Measurements from ENCODE around the gene PLEKHF1. TPM values are rescaled to one million over a fixed set of nuclear protein-coding genes. Genes with fewer than 3 reads are reported as not detected.
"Not testable (repeated sequence)": the region's sequence is repeated elsewhere in the genome, so short reads cannot be mapped to it uniquely, and the experiment has no call there.

The PLEKHF1 gene
- total RNA-seq, 2 experiments from 2014 or later, result 49.4 to 52.1 TPM

DNA sequence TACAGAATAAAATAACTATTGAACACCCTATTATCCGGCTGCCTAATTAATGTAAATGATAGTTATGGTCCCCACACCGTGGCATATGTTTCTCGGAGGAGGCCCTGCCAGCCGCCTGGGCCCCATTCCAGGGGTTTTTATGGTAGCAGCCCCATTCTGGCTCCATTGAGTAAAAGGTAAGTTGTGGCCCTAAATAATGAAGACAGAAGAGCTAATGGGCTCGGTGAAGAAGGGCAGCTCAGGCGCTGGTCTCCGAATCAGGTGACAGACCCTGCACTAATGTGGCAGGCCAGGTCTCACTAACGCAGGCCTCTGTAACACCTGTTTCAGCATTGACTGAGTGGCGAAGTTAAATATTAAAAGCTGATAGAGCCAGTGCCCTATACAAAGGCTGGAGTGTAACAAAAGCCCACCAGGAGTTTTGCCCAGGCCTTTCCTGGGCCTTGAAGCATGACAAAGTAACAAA lies 40.0 kb upstream of the PLEKHF1 start:
- H3K4me1 Mint-ChIP-seq, result peaks cover 52% of the 10 kb centered on the region
- H3K4me3 Mint-ChIP-seq, result no peak overlapping the region
- peak overlapping the region; percentile 97 for H3K27ac Mint-ChIP-seq
- no peak for DNase-seq
- H3K36me3 Mint-ChIP-seq (ENCODE audit: low read depth), result no peaks in the 10 kb centered on the region
- ChIA-PET POLR2A (interaction anchor here (0.7 kb wide), 1 partner anchor 15 kb away, joined by 3 read pairs; no protein-coding TSS in a partner anchor), CTCF (interaction anchor here (0.7 to 2.8 kb wide), 9 partner anchors 10 to 89 kb away, joined by 3 to 14 read pairs (median 4); partner anchors contain the start of gene PLEKHF1)
- H3K27me3 Mint-ChIP-seq, result no peaks in the 10 kb centered on the region
- no peaks in the 10 kb centered on the region for H3K9me3 Mint-ChIP-seq

GRCh38 chr19:29626386-29626785 lies 38.9 kb upstream of the PLEKHF1 start:
- POLR2A ChIA-PET, result no interaction called here
- no peaks in the 10 kb centered on the region for H3K36me3 Mint-ChIP-seq (ENCODE audit: low read depth)
- H3K27me3 Mint-ChIP-seq, result no peaks in the 10 kb centered on the region
- peaks cover 41% of the 10 kb centered on the region for H3K4me1 Mint-ChIP-seq
- CTCF ChIA-PET, result interaction anchor here (0.9 to 1.4 kb wide), 4 partner anchors 22 to 87 kb away, joined by 3 to 4 read pairs (median 3); no protein-coding TSS in a partner anchor
- no peak for DNase-seq
- H3K9me3 Mint-ChIP-seq, result no peaks in the 10 kb centered on the region
- H3K27ac Mint-ChIP-seq, result no peak overlapping the region
- no peak overlapping the region for H3K4me3 Mint-ChIP-seq

GRCh38 chr19:29626832-29627231 lies 38.4 kb upstream of the PLEKHF1 start:
- H3K27ac Mint-ChIP-seq; H3K27me3 Mint-ChIP-seq; POLR2A ChIA-PET; H3K4me3 Mint-ChIP-seq; H3K36me3 Mint-ChIP-seq (ENCODE audit: low read depth); DNase-seq; H3K9me3 Mint-ChIP-seq: not testable (repeated sequence)
- H3K4me1 Mint-ChIP-seq, result peaks cover 36% of the 10 kb centered on the region
- CTCF ChIA-PET, result interaction anchor here (0.8 to 1.5 kb wide), 3 partner anchors 10 to 86 kb away, joined by 3 to 5 read pairs (median 3); no protein-coding TSS in a partner anchor

DNA sequence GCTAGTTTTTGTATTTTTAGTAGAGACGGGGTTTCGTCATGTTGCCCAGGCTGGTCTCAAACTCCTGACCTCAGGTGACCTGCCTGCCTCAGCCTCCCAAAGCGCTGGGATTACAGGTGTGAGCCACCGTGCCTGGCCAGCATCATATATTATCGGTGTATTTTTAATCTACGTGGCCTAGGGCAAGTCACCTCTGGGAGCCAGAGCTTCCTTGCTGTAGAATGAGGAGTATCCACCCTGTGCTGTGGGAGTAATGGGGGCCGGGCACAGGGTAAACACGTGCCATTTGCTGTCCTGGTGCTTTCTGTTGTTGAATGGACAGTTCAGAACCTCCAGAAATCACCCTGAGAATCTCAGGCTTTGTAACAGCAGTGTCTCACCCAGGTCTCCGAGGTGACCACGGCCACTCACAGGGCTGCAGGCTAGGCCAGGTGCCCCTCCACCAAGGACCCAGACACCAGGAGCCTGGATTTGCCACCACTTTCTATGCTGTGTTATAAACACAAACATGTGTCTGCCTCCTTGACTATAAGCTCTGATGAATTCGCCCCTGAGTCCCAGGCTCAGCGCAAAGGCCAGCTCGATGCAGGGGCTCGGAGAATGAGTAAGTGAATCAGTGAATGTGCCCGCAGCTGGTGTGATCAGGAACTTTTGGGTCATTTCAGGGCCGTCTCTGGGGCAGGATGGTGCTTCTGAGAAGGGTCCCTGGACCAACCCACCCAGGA lies 36.4 kb upstream of the PLEKHF1 start:
- H3K27ac Mint-ChIP-seq, result no peak overlapping the region
- H3K4me3 Mint-ChIP-seq, result no peak overlapping the region
- no peaks in the 10 kb centered on the region for H3K27me3 Mint-ChIP-seq
- ChIA-PET CTCF (interaction anchor here (0.6 to 1.3 kb wide), 3 partner anchors 18 to 131 kb away, joined by 3 to 4 read pairs (median 4); no protein-coding TSS in a partner anchor), POLR2A (no interaction called here)
- no peaks in the 10 kb centered on the region for H3K9me3 Mint-ChIP-seq
- peaks cover 16% of the 10 kb centered on the region for H3K4me1 Mint-ChIP-seq
- no peaks in the 10 kb centered on the region for H3K36me3 Mint-ChIP-seq (ENCODE audit: low read depth)
- DNase-seq, result no peak

GRCh38 chr19:29629836-29630534 lies 35.3 kb upstream of the PLEKHF1 start:
- no peak for DNase-seq
- CTCF ChIA-PET, result interaction anchor here (1.1 kb wide), 1 partner anchor 41 kb away, joined by 3 read pairs; no protein-coding TSS in a partner anchor

GRCh38 chr19:29630655-29631054 lies 34.6 kb upstream of the PLEKHF1 start:
- Mint-ChIP-seq H3K27me3 (no peaks in the 10 kb centered on the region), H3K4me1 (peaks cover 4% of the 10 kb centered on the region), H3K9me3 (no peaks in the 10 kb centered on the region), H3K36me3 (ENCODE audit: low read depth) (no peaks in the 10 kb centered on the region), H3K27ac (no peak overlapping the region), H3K4me3 (no peak overlapping the region)
- DNase-seq, result no peak
- POLR2A ChIA-PET, result no interaction called here
- CTCF ChIA-PET, result interaction anchor here (1.1 kb wide), 1 partner anchor 86 kb away, joined by 3 read pairs; no protein-coding TSS in a partner anchor

More at GRCh38 chr19:29629836-29630534, 35.3 kb upstream of the PLEKHF1 start:
- Mint-ChIP-seq H3K27ac (no peak overlapping the region), H3K9me3 (no peaks in the 10 kb centered on the region), H3K4me3 (no peak overlapping the region), H3K27me3 (no peaks in the 10 kb centered on the region), H3K4me1 (peaks cover 8% of the 10 kb centered on the region), H3K36me3 (ENCODE audit: low read depth) (no peaks in the 10 kb centered on the region)
- POLR2A ChIA-PET, result no interaction called here

DNA sequence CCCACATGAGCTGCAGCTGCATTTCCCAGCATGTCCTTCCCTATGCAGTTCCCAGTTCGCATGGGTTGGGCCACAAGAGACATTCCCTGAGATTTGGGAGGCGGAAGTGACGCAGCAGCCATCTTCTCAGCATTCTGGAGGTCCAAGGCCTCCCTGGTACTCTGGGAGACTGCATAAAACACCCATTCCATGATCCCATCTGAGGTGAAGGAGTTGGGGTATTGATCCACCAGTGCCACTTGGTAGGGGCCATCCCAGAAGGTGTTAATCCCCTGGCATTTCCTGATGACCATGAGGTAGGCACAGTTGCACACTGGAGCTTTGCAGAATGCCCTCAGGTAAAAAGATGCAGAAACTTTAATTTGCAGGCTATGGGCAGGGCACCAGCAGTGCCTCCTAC lies 33.8 kb upstream of the PLEKHF1 start:
- Mint-ChIP-seq H3K36me3 (ENCODE audit: low read depth) (no peaks in the 10 kb centered on the region), H3K27ac (no peak overlapping the region), H3K27me3 (no peaks in the 10 kb centered on the region), H3K4me1 (peaks cover 1% of the 10 kb centered on the region), H3K9me3 (no peaks in the 10 kb centered on the region), H3K4me3 (no peak overlapping the region)
- no peak for DNase-seq
- CTCF ChIA-PET, result interaction anchor here (0.7 to 1.1 kb wide), 2 partner anchors 44 to 85 kb away, joined by 3 read pairs; no protein-coding TSS in a partner anchor
- POLR2A ChIA-PET, result no interaction called here

- H3K36me3 Mint-ChIP-seq (ENCODE audit: low read depth), result no peaks in the 10 kb centered on the region
- H3K27me3 Mint-ChIP-seq, result no peaks in the 10 kb centered on the region
Observed at GRCh38 chr19:29634002-29634401, 31.3 kb upstream of the PLEKHF1 start.

DNA sequence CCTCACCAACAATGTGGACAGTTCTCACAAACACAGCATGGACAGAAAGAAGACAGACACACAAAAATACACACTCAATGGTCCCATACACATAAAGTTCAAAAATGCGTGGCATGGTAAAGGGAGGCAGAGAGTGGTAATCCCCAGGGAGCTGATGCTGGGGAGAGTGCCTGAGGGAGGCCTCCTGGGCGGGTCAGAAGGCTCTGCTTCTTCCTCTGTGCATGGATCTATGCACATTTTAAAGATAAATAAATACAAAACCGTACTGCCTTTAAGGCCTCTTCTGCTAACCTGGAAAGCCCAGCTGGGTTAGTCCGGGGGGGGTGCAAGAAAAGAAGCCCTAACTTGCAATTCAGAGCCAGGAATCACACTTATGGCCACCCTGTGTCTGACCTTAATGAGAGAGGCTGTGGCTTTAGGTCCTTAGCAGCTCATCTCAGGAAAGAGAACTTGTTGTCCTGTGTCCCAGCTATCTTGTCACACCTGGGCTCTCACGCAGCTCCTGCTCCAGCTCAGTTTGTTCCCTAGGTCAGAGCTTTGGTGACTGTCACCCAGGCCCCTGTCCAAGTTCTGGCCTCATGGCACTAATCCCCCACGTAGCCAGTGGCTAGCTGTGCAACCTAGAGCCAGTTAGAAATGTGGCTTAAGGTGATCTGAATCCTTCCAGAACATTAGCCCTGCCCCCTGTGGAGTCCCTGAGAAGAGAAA lies 30.7 kb upstream of the PLEKHF1 start:
- H3K4me1 Mint-ChIP-seq, result no peaks in the 10 kb centered on the region
- H3K27me3 Mint-ChIP-seq, result no peaks in the 10 kb centered on the region
- H3K36me3 Mint-ChIP-seq (ENCODE audit: low read depth), result no peaks in the 10 kb centered on the region
- H3K4me3 Mint-ChIP-seq, result no peak overlapping the region
- DNase-seq, result no peak
- no peak overlapping the region for H3K27ac Mint-ChIP-seq
- POLR2A ChIA-PET, result no interaction called here
- H3K9me3 Mint-ChIP-seq, result no peaks in the 10 kb centered on the region
- CTCF ChIA-PET, result interaction anchor here (1.3 to 1.9 kb wide), 3 partner anchors 11 to 47 kb away, joined by 3 to 6 read pairs (median 4); partner anchors contain the start of gene PLEKHF1

More at GRCh38 chr19:29634002-29634401, 31.3 kb upstream of the PLEKHF1 start:
- Mint-ChIP-seq H3K4me3 (no peak overlapping the region), H3K9me3 (no peaks in the 10 kb centered on the region), H3K4me1 (no peaks in the 10 kb centered on the region), H3K27ac (no peak overlapping the region)
- no peak for DNase-seq
- ChIA-PET CTCF (interaction anchor here (1.9 kb wide), 1 partner anchor 10 kb away, joined by 6 read pairs; no protein-coding TSS in a partner anchor), POLR2A (no interaction called here)

GRCh38 chr19:29635963-29636362 lies 29.3 kb upstream of the PLEKHF1 start:
- DNase-seq, result no peak
- Mint-ChIP-seq H3K9me3 (no peaks in the 10 kb centered on the region), H3K27ac (no peak overlapping the region), H3K27me3 (no peaks in the 10 kb centered on the region), H3K4me3 (no peak overlapping the region), H3K36me3 (ENCODE audit: low read depth) (no peaks in the 10 kb centered on the region), H3K4me1 (no peaks in the 10 kb centered on the region)
- CTCF ChIA-PET, result interaction anchor here (1.0 to 1.6 kb wide), 2 partner anchors 20 to 46 kb away, joined by 3 to 4 read pairs; no protein-coding TSS in a partner anchor
- POLR2A ChIA-PET, result no interaction called here

DNA sequence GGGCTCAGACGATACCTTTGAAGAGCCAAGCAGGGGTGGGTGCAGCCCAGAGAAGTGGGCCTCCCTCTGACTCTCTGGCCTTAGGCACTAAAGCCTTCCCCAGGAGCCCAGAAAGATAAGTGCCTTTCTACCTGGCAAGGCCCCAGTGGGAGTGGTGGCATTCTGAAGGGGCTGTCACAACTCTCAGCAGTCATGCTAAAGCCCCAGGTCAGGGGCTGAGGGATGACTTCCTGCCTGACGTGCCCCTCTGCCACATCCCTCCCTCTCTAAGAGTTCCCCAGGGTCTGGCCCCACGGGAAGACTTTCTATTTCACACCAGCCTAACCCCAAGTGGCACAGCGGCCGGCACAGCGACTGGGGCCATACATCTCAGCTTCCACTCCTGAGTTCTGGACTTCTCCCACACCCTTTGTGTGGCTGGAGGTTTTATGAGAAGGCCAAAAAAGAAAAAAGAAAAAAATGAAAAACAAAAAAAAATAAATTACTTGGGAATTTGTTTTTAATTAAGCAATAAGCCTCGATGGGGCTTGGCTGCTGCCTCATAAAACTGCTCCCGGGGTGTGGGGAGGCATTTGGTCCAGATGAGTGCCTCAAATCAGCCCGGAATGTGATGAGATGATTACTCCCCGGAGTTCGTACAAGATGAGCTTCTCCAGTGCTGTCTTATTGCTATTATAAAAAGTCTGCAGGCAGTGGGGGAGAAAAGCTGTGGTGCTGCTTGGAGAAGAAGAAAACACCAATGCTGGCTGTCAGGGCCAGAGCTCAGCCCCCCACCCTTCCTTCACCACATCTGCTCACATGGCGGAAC lies 28.5 kb upstream of the PLEKHF1 start:
- Mint-ChIP-seq H3K4me1 (no peaks in the 10 kb centered on the region), H3K27me3 (peaks cover 4% of the 10 kb centered on the region), H3K9me3 (no peaks in the 10 kb centered on the region), H3K4me3 (no peak overlapping the region), H3K27ac (no peak overlapping the region), H3K36me3 (ENCODE audit: low read depth) (no peaks in the 10 kb centered on the region)
- ChIA-PET CTCF (interaction anchor here (1.0 kb wide), 1 partner anchor 21 kb away, joined by 3 read pairs; no protein-coding TSS in a partner anchor), POLR2A (no interaction called here)
- no peak for DNase-seq

DNA sequence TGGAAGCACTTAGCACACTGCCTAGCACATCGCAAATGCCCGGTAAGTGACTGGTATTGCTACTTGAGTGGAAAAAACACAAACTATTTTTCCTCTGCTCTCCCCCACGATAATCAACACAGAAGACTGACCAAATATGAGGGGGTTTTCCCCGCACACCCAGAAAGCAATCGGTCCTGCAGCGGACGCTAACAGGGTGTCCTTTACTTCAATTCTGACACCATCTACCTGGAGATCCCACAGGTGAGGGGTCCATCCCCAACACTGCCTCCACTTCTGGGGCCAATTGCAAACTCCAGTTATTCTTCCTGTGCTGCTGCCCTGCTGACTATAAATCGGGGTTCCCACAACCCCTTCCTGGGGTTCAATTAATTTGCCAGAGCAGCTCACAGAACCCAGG lies 26.2 kb upstream of the PLEKHF1 start:
- H3K27me3 Mint-ChIP-seq, result peaks cover 5% of the 10 kb centered on the region
- no peaks in the 10 kb centered on the region for H3K36me3 Mint-ChIP-seq (ENCODE audit: low read depth)
- no peak for DNase-seq
- POLR2A ChIA-PET, result no interaction called here
- CTCF ChIA-PET, result interaction anchor here (1.1 kb wide), 1 partner anchor 11 kb away, joined by 4 read pairs; no protein-coding TSS in a partner anchor
- no peak overlapping the region for H3K4me3 Mint-ChIP-seq
- H3K27ac Mint-ChIP-seq, result peak overlapping the region; percentile 32
- no peaks in the 10 kb centered on the region for H3K9me3 Mint-ChIP-seq
- no peaks in the 10 kb centered on the region for H3K4me1 Mint-ChIP-seq

Data from activated CD4-positive, alpha-beta T cell treated with anti-CD3 and anti-CD28 coated beads, Interleukin-2, amount 10 ng/mL, durations not matched to agents 7 days and 5 days (primary cell).